ENCODE measurements around the gene TGM5.

DNA sequence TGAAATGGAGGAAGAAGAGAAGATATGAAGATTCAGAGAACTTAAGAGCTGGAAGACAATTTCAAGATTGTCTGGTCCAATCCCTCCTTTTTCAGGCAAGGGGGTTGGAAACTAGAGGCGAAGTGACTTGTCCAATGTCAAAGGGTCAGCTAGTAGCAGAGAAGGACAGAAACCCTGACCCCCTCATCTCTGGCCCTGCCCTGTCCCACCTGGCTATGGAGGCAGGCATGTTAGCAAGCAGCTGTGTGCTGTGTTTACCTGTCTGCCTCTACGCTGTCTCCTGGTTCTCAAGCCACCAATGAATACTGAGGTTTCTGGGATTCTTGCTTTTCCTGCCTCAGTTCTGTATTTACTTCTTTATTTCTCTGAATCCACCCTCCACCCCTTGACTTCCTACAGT is 342 bp downstream of the TGM5 start:
- TF ChIP-seq, protein P1, sequence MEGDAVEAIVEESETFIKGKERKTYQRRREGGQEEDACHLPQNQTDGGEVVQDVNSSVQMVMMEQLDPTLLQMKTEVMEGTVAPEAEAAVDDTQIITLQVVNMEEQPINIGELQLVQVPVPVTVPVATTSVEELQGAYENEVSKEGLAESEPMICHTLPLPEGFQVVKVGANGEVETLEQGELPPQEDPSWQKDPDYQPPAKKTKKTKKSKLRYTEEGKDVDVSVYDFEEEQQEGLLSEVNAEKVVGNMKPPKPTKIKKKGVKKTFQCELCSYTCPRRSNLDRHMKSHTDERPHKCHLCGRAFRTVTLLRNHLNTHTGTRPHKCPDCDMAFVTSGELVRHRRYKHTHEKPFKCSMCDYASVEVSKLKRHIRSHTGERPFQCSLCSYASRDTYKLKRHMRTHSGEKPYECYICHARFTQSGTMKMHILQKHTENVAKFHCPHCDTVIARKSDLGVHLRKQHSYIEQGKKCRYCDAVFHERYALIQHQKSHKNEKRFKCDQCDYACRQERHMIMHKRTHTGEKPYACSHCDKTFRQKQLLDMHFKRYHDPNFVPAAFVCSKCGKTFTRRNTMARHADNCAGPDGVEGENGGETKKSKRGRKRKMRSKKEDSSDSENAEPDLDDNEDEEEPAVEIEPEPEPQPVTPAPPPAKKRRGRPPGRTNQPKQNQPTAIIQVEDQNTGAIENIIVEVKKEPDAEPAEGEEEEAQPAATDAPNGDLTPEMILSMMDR (IDR thresholded peaks at IDR 0.05): no peak
- TF ChIP-seq EP300 (IDR thresholded peaks at IDR 0.05): no peak

Measured in suprapubic skin (tissue), 3 donors.